Rectal smooth muscle tissue (tissue), 1 donor: ENCODE results near the gene UPF2.

Source experiments
- H3K27ac ChIP-seq: one replicate; pipeline ENCODE4 v1.7.0; 2013; ENCODE audit warnings: low read depth, low read length, inconsistent platforms
- H3K27me3 ChIP-seq: one replicate; pipeline ENCODE4 v1.7.0; 2013; ENCODE audit warnings: low read length; ENCODE audit not compliant: control insufficient read depth, insufficient read depth
- H3K36me3 ChIP-seq: one replicate; pipeline ENCODE4 v1.7.0; 2013; ENCODE audit warnings: low read length; ENCODE audit not compliant: control insufficient read depth, insufficient read depth
- H3K4me1 ChIP-seq: one replicate; pipeline ENCODE4 v1.7.0; 2013; ENCODE audit warnings: low read length; ENCODE audit not compliant: control insufficient read depth, insufficient read depth
- H3K4me3 ChIP-seq: one replicate; pipeline ENCODE4 v1.7.0; 2013; ENCODE audit warnings: low read length
- H3K9ac ChIP-seq: one replicate; pipeline ENCODE4 v1.7.0; 2013; ENCODE audit warnings: low read length

The UPF2 gene

DNA sequence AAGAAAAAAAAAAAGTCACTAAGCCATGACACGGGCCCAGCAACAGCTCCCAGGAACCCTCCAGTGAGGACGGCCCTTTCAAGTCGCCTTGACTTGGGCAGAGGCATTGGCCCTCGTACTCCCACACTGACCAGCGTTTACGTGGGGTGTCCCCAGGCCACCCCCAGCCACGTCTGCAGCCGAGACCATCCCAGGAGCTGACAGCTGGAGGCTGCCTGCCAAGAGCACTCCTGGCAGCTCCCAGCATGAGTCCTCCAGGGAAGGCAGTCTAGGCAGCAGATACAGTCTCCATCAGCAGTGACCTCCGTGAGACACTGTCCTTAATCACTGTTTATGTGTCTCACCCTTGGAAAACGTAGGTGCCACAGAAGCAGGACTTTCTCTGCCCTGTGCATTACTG is 133.0 kb downstream of the UPF2 start:
- Histone ChIP-seq H3K27me3 (no peaks in the 10 kb centered on the region), H3K9ac (no peak overlapping the region), H3K4me3 (no peak overlapping the region), H3K4me1 (no peaks in the 10 kb centered on the region), H3K36me3 (no peaks in the 10 kb centered on the region), H3K27ac (no peak overlapping the region)

DNA sequence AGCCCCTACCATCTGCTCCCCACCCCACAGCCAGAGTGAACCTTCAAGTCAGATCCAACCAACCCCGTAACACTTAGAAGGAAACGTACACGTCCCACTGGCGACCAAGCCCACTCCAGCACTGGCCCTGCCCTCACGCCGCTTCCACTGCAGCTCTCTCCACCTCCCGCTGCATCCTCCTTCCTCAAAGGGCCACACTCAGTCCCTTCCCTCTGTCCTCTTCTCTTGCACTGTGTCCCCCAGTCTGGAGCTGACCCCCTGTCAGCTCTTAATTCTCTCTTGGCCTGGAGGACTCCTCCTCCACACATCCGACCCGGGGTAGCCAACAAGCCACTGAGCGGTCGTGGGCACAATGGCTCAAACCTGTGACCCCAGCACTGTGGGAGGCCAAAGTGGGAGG is 133.6 kb downstream of the UPF2 start:
- Histone ChIP-seq H3K4me1 (no peaks in the 10 kb centered on the region), H3K27ac (no peak overlapping the region), H3K9ac (no peak overlapping the region), H3K4me3 (no peak overlapping the region), H3K27me3 (no peaks in the 10 kb centered on the region), H3K36me3 (no peaks in the 10 kb centered on the region)

DNA sequence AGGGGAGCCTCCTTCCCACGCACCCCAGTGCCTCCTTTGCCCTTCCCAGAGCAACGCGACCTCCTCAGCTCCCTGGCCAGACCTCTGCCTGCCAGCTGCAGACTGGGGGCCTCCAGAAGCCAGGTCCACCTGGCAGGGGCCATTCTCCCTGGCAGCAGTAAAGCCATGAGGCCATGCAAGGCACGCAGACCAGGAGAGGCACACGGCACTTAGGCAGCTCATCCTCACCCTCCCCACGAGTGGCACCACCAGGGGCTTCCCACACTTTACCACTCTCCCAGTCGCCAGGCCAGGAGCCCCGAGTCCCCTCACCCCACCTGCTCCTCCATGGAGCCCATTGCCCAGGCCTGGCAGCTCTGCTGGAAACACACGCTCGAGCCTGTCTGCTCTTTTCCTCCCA is 134.1 kb downstream of the UPF2 start:
- no peak overlapping the region for H3K4me3 ChIP-seq
- H3K36me3 ChIP-seq, result no peaks in the 10 kb centered on the region
- H3K9ac ChIP-seq, result no peak overlapping the region
- H3K27me3 ChIP-seq, result no peaks in the 10 kb centered on the region
- H3K27ac ChIP-seq, result no peak overlapping the region
- H3K4me1 ChIP-seq, result no peaks in the 10 kb centered on the region

DNA sequence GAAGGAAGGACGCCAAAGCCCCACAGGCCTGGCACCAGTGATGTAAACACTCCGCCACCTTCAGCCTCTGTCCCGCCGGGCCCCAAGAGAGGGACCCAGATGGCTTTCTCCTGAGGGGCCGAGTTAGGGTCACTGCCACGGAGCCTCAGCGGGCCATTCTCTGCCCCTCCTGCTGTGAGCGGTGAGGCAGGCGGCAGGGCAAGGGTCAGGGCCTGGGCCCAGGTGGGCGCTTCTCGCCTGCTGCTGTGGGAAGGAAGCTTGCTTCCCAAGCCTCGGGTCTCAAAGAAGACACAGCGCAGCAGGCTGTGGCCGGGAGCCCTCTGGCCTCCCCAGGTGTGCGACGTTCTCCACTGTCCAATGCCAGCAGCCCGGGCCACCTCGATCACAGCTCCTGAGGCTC is 134.7 kb downstream of the UPF2 start:
- Histone ChIP-seq H3K9ac (no peak overlapping the region), H3K27ac (no peak overlapping the region), H3K4me3 (no peak overlapping the region), H3K4me1 (no peaks in the 10 kb centered on the region), H3K36me3 (no peaks in the 10 kb centered on the region), H3K27me3 (no peaks in the 10 kb centered on the region)

DNA sequence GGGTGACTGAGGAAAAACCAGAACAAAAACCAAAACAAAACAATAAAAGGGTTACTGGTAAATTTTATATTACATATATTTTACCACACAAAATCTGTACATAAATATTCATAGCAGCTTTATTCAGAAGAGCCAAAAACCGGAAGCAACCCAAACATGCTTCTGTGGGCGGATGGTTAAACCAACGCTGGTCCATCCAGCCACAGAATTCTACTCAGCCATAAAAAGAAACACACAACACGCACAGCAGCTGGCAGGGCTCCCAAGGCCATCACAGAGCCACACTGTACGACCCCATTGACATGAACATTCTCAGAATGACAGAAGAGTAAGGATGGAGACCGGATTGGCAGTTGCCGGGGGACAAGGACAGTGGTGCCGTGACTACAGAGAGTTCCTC is 135.9 kb downstream of the UPF2 start:
- H3K36me3 ChIP-seq, result no peaks in the 10 kb centered on the region
- no peak overlapping the region for H3K9ac ChIP-seq
- no peak overlapping the region for H3K27ac ChIP-seq
- no peaks in the 10 kb centered on the region for H3K27me3 ChIP-seq
- H3K4me1 ChIP-seq, result no peaks in the 10 kb centered on the region
- no peak overlapping the region for H3K4me3 ChIP-seq

DNA sequence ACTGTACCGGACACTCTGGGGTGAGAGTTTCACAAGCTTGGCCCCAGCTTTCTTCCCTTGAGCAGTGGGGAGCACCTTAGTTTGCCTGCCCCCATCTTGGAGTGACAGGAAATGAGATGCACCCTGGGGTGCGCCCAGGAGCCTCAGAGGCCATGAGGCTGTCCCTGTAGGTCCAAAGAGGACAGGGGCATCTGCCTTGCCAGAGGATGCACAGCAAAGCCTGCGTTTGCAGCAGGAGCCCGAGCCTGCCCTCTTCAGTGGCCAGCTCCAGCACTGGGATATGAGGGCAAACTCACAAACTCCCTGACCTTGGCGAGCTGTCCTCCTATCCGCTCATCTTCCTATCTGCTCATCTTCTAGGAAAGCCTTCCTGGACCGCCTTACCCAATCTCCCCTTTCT is 140.0 kb downstream of the UPF2 start:
- H3K27me3 ChIP-seq, result no peaks in the 10 kb centered on the region
- H3K4me3 ChIP-seq, result no peak overlapping the region
- H3K27ac ChIP-seq, result no peak overlapping the region
- H3K9ac ChIP-seq, result no peak overlapping the region
- H3K36me3 ChIP-seq, result no peaks in the 10 kb centered on the region
- H3K4me1 ChIP-seq, result no peaks in the 10 kb centered on the region

DNA sequence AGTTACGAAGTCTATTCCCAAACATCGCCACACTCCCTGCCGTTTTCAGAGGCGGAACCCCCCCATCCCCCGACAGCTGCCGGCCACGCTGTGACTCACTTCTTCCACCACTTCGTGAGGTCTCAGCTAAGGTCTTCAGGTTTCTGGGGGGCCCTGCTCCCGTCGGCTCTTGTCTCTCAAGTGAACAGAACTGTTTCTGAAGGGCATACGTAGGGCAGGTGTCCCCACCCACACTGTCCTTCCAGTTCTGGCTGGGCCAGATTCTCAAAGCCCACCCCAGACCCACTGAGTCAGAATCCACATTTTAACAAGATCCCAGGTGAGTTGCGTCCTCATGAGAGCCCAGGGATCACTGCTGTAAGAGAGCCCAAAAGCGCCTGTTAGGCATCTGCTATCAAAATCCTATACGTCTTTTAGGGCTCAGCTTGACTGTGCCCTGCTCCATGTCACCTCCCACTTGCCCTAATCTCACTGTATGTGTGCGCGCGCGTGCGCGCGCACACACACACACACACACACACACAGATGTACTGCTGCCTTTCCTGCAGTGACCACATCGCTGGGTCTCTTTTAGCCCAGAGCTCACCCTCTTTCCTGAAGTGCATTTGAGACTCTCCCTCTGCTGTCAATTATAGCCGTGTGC is 140.7 kb downstream of the UPF2 start:
- Histone ChIP-seq H3K4me3 (no peak overlapping the region), H3K9ac (no peak overlapping the region), H3K4me1 (no peaks in the 10 kb centered on the region), H3K27ac (no peak overlapping the region), H3K36me3 (no peaks in the 10 kb centered on the region), H3K27me3 (no peaks in the 10 kb centered on the region)

DNA sequence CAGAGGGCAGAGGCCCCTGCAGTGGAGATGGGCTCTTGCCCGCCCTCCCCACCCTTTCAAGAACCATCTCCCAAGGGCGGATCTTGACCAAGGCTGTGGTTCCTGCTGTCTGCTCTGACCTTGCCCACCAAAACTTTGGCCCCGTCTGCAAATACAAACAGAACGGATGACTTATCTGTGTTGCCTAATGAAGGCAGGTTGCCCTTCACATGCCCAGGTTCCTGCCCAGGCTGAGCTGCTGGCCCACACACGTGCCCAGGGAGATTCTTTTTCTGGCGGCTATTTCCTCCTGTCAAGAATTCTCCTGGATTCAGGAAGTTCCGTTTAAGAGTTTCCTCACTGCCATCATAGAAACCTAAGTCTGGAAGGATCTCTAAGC is 141.2 kb downstream of the UPF2 start:
- no peaks in the 10 kb centered on the region for H3K4me1 ChIP-seq
- no peak overlapping the region for H3K4me3 ChIP-seq
- H3K9ac ChIP-seq, result no peak overlapping the region
- no peaks in the 10 kb centered on the region for H3K36me3 ChIP-seq
- no peaks in the 10 kb centered on the region for H3K27me3 ChIP-seq
- H3K27ac ChIP-seq, result no peak overlapping the region

DNA sequence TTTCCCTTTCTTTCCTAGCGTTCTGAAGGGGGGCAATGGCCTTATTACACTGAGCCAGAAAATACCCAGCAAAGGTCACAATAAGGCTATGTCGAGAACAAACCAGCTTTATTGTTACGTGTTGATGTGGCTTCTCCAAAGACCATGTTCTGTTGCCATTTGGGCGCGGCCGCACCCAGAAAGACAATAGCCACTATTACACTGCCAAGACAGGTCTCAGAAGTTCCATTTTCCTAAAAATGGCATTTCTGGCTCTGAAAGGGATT is 141.6 kb downstream of the UPF2 start:
- Histone ChIP-seq H3K27me3 (no peaks in the 10 kb centered on the region), H3K27ac (no peak overlapping the region), H3K4me3 (no peak overlapping the region), H3K9ac (no peak overlapping the region), H3K36me3 (no peaks in the 10 kb centered on the region), H3K4me1 (no peaks in the 10 kb centered on the region)

DNA sequence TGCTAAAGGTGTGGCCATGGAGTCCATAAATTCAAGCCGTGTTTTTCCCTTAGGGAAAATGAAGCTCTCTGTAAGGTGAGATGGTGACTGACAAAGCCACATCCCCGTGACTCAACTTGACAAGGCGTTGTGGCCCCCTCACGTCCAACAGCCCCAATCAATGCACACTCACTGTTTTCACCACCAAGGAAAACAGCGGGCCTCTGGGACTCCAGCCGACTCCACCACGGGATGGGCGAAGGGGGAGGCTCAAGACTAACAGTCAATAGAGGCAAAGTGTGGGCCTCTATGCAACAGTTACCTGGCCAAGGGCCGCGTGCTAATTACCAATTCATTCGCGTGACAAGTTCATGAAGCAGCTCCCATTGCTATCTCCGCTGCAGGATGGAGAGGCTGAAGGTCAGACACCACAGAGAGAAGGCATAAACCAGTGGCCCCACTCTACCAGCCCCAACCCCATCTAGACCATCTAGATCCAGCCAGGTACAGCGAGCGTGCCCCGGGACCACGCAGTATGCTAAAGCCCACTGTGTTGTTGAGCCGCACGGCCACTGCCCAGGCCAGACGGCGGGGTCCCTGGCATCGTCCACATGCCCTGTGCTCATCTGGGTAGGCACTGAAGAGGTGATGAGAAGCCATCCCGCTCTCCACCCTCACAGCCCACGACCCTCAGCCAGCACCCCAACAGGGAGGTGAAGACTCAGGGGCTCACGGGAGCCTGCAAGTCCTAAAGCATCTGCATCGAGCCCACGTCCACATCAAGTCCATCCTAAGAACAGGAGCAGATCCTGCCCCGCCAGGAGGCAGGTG is 143.3 kb downstream of the UPF2 start:
- Histone ChIP-seq H3K36me3 (no peaks in the 10 kb centered on the region), H3K9ac (no peak overlapping the region), H3K4me1 (no peaks in the 10 kb centered on the region), H3K27ac (no peak overlapping the region), H3K27me3 (no peaks in the 10 kb centered on the region), H3K4me3 (no peak overlapping the region)

DNA sequence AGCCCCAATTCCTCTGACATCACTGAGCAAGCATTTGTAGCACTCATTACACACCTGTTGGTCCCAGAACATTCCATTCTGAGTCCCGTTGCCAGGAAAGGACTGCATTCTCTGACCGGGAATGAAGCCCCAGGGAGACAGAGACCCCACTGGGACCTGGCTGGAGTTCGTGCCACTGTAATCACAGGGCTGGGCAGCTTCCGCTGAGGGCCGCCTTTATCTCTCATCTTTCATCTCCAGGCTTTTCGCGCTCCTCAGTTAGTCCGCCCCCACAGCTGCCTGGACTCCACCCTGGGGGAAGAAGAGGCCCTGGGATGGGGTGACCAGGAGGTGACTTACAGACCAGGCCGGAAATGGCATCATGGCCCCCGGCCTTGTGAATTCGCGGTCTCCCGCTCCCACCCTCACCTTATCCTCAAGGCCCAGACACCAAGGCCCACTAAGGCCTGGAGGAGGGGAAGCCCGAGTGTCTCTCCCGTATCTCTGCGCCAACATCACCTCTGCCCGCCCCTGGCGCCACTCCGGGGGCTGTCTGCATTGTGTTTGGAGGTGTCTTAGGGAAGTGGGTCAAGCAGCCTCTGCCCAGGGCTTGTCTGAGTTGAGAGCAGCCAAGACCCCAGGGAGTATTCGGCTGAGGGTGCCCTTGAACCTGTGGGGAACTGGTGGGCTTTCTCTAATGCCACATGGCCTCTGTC is 144.1 kb downstream of the UPF2 start:
- Histone ChIP-seq H3K4me3 (no peak overlapping the region), H3K4me1 (no peaks in the 10 kb centered on the region), H3K27ac (no peak overlapping the region), H3K9ac (no peak overlapping the region), H3K36me3 (no peaks in the 10 kb centered on the region), H3K27me3 (no peaks in the 10 kb centered on the region)

DNA sequence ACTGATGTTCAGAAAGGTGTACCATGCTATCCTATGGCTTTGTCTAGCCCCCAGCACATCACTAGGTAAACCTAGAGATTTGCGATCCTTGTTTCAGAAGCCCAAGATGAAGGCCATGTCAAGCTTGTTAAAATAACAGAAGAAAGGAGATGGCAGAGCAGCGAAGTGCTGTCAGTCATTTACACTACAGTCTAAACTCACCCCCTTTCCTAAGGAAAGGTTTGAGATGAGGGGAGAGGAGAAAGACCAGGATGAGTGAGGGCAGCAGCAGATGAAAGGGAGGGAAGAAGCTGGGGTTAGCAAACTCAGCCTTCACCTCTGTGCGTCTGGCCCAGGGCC is 144.6 kb downstream of the UPF2 start:
- no peak overlapping the region for H3K27ac ChIP-seq
- no peak overlapping the region for H3K9ac ChIP-seq
- no peaks in the 10 kb centered on the region for H3K4me1 ChIP-seq
- H3K36me3 ChIP-seq, result no peaks in the 10 kb centered on the region
- no peak overlapping the region for H3K4me3 ChIP-seq
- H3K27me3 ChIP-seq, result no peaks in the 10 kb centered on the region
